A549 (cell line): ENCODE data around the gene MLH3. TPM values are rescaled to one million over a fixed set of nuclear protein-coding genes. Genes with fewer than 3 reads are reported as not detected.

Source experiments
- ATAC-seq, 2 experiments: fragments of 200-7000 bp in 1 of 2; fragments of >200 bp in 1 of 2; cut with Nextera tagmentation in 1 of 2; cut with Tn5 transposase in 1 of 2; 3 replicates each; pipeline versions ENCODE4 v1.8.0 to v1.9.1; 2018 to 2020; ENCODE audit warnings: mild to moderate bottlenecking in 1 of 2, moderate library complexity in 1 of 2
- CTCF ChIA-PET: fragments of 300-600 bp; sonication (Branson Sonifier 250); formaldehyde crosslinking; extraction: SDS; loops from one replicate; lab custom pipeline; 2021; ENCODE audit warnings: antibody characterized with exemption, inconsistent platforms; lab: Yijun Ruan, JAX
- POLR2A ChIA-PET: fragments of 350-600 bp; formaldehyde crosslinking; extraction: SDS; loops from one replicate; lab custom pipeline; 2021; ENCODE audit warnings: antibody characterized with exemption, inconsistent platforms; lab: Yijun Ruan, JAX
- DNase-seq, 2 experiments: peaks; one replicate each; pipeline versions ENCODE4 v3.0.0 to v3.0.0-alpha.2; 2011 to 2016; ENCODE audit warnings: low read depth in 1 of 2, low spot score in 1 of 2
- FAIRE-seq: peaks from 2 replicates; lab custom pipeline; 2011; peaks lifted over from hg19 to GRCh38; lab: Jason Lieb, UNC
- H3K27ac ChIP-seq, 2 experiments: fragments of >200 bp; sonication (Bioruptor Twin); formaldehyde crosslinking; 3 replicates each; pipeline ENCODE4 v1.5.1; 2016 to 2017
- H3K4me1 ChIP-seq: fragments of >200 bp; sonication (Bioruptor Twin); formaldehyde crosslinking; 3 replicates; pipeline ENCODE4 v1.6.1; 2016
- H3K4me2 ChIP-seq: fragments of >200 bp; sonication (Bioruptor Twin); formaldehyde crosslinking; 3 replicates; pipeline ENCODE4 v1.6.1; 2016
- H3K4me3 ChIP-seq: fragments of >200 bp; sonication (Bioruptor Twin); formaldehyde crosslinking; 3 replicates; pipeline ENCODE4 v1.5.1; 2016
- H3K9me3 ChIP-seq: fragments of >200 bp; sonication (Bioruptor Twin); formaldehyde crosslinking; 3 replicates; pipeline ENCODE4 v1.6.1; 2016
- CBX2 ChIP-seq: fragments of 200-600 bp; sonication (generic); IDR thresholded peaks from 2 replicates; pipeline ENCODE4 v1.6.1; 2016; ENCODE audit warnings: low read depth, mild to moderate bottlenecking, borderline replicate concordance
- CBX8 ChIP-seq: fragments of 200-600 bp; sonication (generic); IDR thresholded peaks from 2 replicates; pipeline ENCODE4 v1.6.1; 2016
- EHF ChIP-seq: fragments of 250-450 bp; sonication (Bioruptor Pico); IDR thresholded peaks from 2 replicates; pipeline ENCODE4 v1.5.0; 2020; ENCODE audit warnings: mild to moderate bottlenecking
- EP300 ChIP-seq, 2 experiments: fragments of >200 bp; sonication (Bioruptor Twin); formaldehyde crosslinking; IDR thresholded peaks; 2 replicates in 1 of 2; 3 replicates in 1 of 2; pipeline ENCODE4 v1.6.1; 2016 to 2017
- ESRRA ChIP-seq: fragments of 150-350 bp; IDR thresholded peaks from 2 replicates; pipeline ENCODE4 v1.6.1; 2014; ENCODE audit warnings: mild to moderate bottlenecking, low read length, borderline replicate concordance
- FOSB ChIP-seq: fragments of 250-450 bp; sonication (Bioruptor Pico); IDR thresholded peaks from 2 replicates; pipeline ENCODE4 v1.5.0; 2020; ENCODE audit warnings: mild to moderate bottlenecking, moderate library complexity
- FOSL2 ChIP-seq, 2 experiments: fragments of 450-650 bp in 1 of 2; fragments of >200 bp in 1 of 2; sonication (Bioruptor Twin) in 1 of 2; formaldehyde crosslinking; IDR thresholded peaks; 2 replicates each; pipeline versions ENCODE4 v1.5.0 to v1.6.1; 2016 to 2020; ENCODE audit warnings: mild to moderate bottlenecking in 1 of 2, moderate library complexity in 1 of 2
- GATA3 ChIP-seq: IDR thresholded peaks from 2 replicates; pipeline ENCODE4 v1.6.1; 2012; ENCODE audit warnings: borderline replicate concordance
- HOXA7 ChIP-seq: fragments of 250-450 bp; sonication (Bioruptor Pico); IDR thresholded peaks from 2 replicates; pipeline ENCODE4 v1.5.0; 2020; ENCODE audit warnings: mild to moderate bottlenecking, moderate library complexity
- KDM5A ChIP-seq: fragments of 200-600 bp; sonication (generic); IDR thresholded peaks from 2 replicates; pipeline ENCODE4 v1.6.1; 2016; ENCODE audit warnings: antibody characterized with exemption, mild to moderate bottlenecking
- MAZ ChIP-seq: fragments of 150-350 bp; IDR thresholded peaks from 2 replicates; pipeline ENCODE4 v1.6.1; 2014; ENCODE audit warnings: antibody characterized with exemption, low read depth, low read length, borderline replicate concordance
- MYC ChIP-seq: IDR thresholded peaks from 2 replicates; pipeline ENCODE4 v1.6.1; 2012; ENCODE audit warnings: mild to moderate bottlenecking, inconsistent platforms, low read length, improper control_type of control experiment, borderline replicate concordance
- NFE2L2 ChIP-seq: fragments of 150-350 bp; conservative IDR thresholded peaks from 2 replicates; pipeline ENCODE4 v1.6.1; 2014; ENCODE audit warnings: low read length
- NPAS2 ChIP-seq: fragments of 250-450 bp; sonication (Bioruptor Pico); IDR thresholded peaks from 2 replicates; pipeline ENCODE4 v1.8.0; 2022; ENCODE audit warnings: mild to moderate bottlenecking, moderate library complexity, borderline replicate concordance
- PHF8 ChIP-seq: fragments of 200-600 bp; sonication (generic); IDR thresholded peaks from 2 replicates; pipeline ENCODE4 v1.6.1; 2016; ENCODE audit warnings: low read depth, mild to moderate bottlenecking, antibody characterized with exemption, moderate library complexity, borderline replicate concordance
- POLR2A ChIP-seq: IDR thresholded peaks from 2 replicates; pipeline ENCODE4 v1.6.1; 2012; ENCODE audit warnings: mild to moderate bottlenecking, low read length
- RCOR1 ChIP-seq: fragments of 150-350 bp; IDR thresholded peaks from 2 replicates; pipeline ENCODE4 v1.6.1; 2014; ENCODE audit warnings: antibody characterized with exemption, low read length, low read depth
- RNF2 ChIP-seq: fragments of 200-600 bp; sonication (generic); IDR thresholded peaks from 2 replicates; pipeline ENCODE4 v1.6.1; 2016; ENCODE audit warnings: low read depth, mild to moderate bottlenecking, antibody characterized with exemption, moderate library complexity, borderline replicate concordance
- TP53 ChIP-seq: fragments of 250-450 bp; sonication (Bioruptor Pico); IDR thresholded peaks from 2 replicates; pipeline ENCODE4 v1.5.0; 2021; ENCODE audit warnings: mild to moderate bottlenecking, moderate library complexity
- ZSCAN20 ChIP-seq: fragments of 250-450 bp; sonication (Bioruptor Pico); IDR thresholded peaks from 2 replicates; pipeline ENCODE4 v1.8.0; 2022; ENCODE audit warnings: mild to moderate bottlenecking, moderate library complexity
- WGBS: methylation state at CpG from one replicate; pipeline ENCODE4 v1.1.6; 2017; ENCODE audit errors: missing lambda C conversion rate; 5-methylcytosine and 5-hydroxymethylcytosine counted together
- polyA plus RNA-seq, 4 experiments: library from polyadenylated mRNA; depleted of rRNA in 3 of 4; stranded (reverse); fragments of >200 nt; fragmentation: RNase III in 1 of 4; extraction: RNeasy Plus Mini Kit Qiagen cat#74134 plus additional on column Dnase treatment in 1 of 4; gene quantifications; 2 replicates in 3 of 4; 3 replicates in 1 of 4; pipeline ENCODE4 v1.2.3, GENCODE V29; 2011 to 2017
- TF ChIP-seq, protein P1 (sequence below): IDR thresholded peaks from 2 replicates; pipeline ENCODE4 v1.6.1; 2012
- TF ChIP-seq, protein P2 (sequence below): IDR thresholded peaks from 2 replicates; pipeline ENCODE4 v1.6.1; 2012
- TF ChIP-seq, protein P3 (sequence below): fragments of 150-350 bp; IDR thresholded peaks from 2 replicates; pipeline ENCODE4 v1.6.1; 2014; ENCODE audit warnings: low read depth, mild to moderate bottlenecking, low read length
- TF ChIP-seq, protein P4 (sequence below): fragments of >200 bp; sonication (Bioruptor Twin); formaldehyde crosslinking; IDR thresholded peaks from 3 replicates; pipeline ENCODE4 v1.5.1; 2016
- TF ChIP-seq, protein P5 (sequence below): fragments of 200-600 bp; sonication (generic); IDR thresholded peaks from 2 replicates; pipeline ENCODE4 v1.6.1; 2016; ENCODE audit warnings: antibody characterized with exemption, mild to moderate bottlenecking, moderate library complexity

MLH3 gene
- polyA plus RNA-seq, 2 of the 4 experiments (the other 2 are of a cell fraction): 15.2 to 32.3 TPM

DNA sequence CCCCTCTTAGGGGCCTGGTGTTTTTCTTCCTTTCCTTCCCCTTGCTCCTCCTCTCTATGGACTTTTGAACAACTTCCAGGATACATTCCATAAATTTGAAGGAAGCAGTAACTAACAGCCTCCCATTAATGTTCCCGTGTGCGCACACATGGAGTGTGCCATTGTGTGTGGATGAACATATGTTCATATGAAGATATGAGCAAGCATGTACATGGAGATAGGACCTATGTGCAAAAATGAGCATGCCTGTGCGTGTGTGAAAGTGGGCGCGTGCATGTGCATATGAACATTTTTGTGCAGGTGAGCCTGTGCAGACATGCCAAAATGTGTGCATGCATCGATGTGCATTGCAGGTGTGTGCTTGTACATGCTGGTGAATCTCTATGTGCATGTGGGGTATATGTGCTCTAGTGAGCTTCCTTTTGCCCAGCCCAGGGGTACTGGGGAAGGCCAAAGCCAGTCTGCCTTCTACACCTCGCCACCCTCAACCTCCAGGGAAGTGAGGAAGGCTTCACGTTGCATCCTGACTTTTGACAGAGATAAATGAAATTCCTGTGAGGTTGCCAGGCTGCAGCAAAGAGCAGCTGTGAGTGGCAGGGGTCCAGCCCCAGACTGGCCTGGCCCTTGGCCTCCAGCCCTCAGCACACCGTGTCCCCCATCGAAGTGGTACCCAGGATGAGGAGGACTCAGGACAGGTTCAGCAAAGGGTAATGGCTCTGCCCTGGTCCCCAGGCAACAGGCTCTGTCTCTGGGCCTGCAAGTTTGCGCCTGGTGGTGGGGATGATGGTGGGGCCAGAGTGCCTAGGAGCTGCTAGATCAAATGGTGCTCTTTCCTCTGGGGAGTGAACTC is 74.8 kb downstream of the MLH3 start:
- ATAC-seq (no peak), FAIRE-seq (no peak), DNase-seq (no peak)
- WGBS: 82% methylated on average over 9 of the region's 11 CpGs
- no peak overlapping the region for H3K4me2 ChIP-seq
- no peak for TF ChIP-seq EP300 (IDR thresholded peaks at IDR 0.05)
- TF ChIP-seq MYC: no peak
- no peak for TF ChIP-seq TP53 (CRISPR knock-in tag)
- TF ChIP-seq NPAS2 (CRISPR knock-in tag): no peak
- TF ChIP-seq, protein P1, sequence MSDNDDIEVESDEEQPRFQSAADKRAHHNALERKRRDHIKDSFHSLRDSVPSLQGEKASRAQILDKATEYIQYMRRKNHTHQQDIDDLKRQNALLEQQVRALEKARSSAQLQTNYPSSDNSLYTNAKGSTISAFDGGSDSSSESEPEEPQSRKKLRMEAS: no peak
- TF ChIP-seq, protein P2, sequence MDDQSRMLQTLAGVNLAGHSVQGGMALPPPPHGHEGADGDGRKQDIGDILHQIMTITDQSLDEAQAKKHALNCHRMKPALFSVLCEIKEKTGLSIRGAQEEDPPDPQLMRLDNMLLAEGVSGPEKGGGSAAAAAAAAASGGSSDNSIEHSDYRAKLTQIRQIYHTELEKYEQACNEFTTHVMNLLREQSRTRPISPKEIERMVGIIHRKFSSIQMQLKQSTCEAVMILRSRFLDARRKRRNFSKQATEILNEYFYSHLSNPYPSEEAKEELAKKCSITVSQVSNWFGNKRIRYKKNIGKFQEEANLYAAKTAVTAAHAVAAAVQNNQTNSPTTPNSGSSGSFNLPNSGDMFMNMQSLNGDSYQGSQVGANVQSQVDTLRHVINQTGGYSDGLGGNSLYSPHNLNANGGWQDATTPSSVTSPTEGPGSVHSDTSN: no peak
- TF ChIP-seq CBX8: no peak
- no peak for TF ChIP-seq RCOR1
- TF ChIP-seq PHF8: no peak
- TF ChIP-seq ESRRA: no peak
- TF ChIP-seq, protein P3, sequence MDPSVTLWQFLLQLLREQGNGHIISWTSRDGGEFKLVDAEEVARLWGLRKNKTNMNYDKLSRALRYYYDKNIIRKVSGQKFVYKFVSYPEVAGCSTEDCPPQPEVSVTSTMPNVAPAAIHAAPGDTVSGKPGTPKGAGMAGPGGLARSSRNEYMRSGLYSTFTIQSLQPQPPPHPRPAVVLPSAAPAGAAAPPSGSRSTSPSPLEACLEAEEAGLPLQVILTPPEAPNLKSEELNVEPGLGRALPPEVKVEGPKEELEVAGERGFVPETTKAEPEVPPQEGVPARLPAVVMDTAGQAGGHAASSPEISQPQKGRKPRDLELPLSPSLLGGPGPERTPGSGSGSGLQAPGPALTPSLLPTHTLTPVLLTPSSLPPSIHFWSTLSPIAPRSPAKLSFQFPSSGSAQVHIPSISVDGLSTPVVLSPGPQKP: no peak
- H3K4me1 ChIP-seq: no peaks in the 10 kb centered on the region
- no peak overlapping the region for H3K4me3 ChIP-seq
- POLR2A ChIA-PET: no interaction called here
- H3K27ac ChIP-seq: no peak overlapping the region
- H3K9me3 ChIP-seq: no peaks in the 10 kb centered on the region
- CTCF ChIA-PET: interaction anchor here (0.8 to 1.3 kb wide), 3 partner anchors 9 to 112 kb away, joined by 3 to 4 read pairs (median 3); no protein-coding TSS in a partner anchor

DNA sequence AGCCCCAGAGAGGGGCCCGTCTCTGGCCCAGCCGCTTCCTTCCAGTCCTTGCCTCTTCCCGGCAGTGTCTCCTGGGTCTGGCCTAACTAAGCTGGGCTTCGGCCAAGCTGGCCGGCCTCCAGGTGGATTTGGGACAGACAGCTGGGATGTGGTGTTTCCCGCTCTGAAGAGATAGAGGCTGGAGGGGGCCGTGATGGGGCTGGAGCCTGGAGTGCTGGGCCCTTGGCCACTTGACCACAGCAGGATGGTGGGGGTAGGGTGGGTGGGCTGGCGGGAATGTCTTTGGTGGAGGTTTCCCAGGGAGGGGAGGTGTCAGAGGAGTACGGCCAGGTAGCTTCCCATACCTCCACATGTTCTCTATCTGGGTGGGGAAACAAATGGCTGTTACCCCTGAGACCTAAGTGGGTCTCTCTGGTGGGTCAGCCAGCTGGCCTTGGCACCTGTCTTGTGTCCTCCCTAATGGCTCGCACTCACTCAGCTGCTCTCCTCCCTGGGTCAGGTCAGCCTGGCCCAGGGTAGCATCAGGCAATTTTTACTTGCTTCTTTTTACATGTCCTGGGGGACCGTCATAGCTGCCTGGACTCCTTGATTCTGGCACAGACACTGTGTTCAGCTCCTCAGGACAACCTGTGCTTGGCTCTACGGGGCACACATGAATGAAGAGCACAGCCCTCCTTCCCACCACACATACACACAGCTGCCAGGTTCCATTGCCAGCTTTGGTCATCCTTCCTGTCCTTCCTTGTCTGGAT is 76.0 kb downstream of the MLH3 start:
- CTCF ChIA-PET: interaction anchor here (0.9 to 2.9 kb wide), 5 partner anchors 10 to 113 kb away, joined by 3 to 10 read pairs (median 3); no protein-coding TSS in a partner anchor
- H3K27ac ChIP-seq: no peak overlapping the region
- H3K4me3 ChIP-seq: no peak overlapping the region
- DNase-seq (no peak), ATAC-seq (no peak), FAIRE-seq (no peak)
- WGBS: 85% methylated on average over 6 of the region's 12 CpGs
- POLR2A ChIA-PET: no interaction called here
- no peaks in the 10 kb centered on the region for H3K4me1 ChIP-seq
- TF ChIP-seq NPAS2 (CRISPR knock-in tag): no peak
- no peak for TF ChIP-seq NFE2L2
- no peak for TF ChIP-seq FOSL2 (IDR thresholded peaks at IDR 0.05)
- no peak for TF ChIP-seq FOSL2 (CRISPR knock-in tag; IDR thresholded peaks at IDR 0.05)
- TF ChIP-seq CBX8: no peak
- no peak for TF ChIP-seq EHF (CRISPR knock-in tag)
- no peak for TF ChIP-seq ESRRA
- no peak for TF ChIP-seq POLR2A
- TF ChIP-seq FOSB (CRISPR knock-in tag): no peak
- TF ChIP-seq KDM5A: no peak
- no peak for TF ChIP-seq HOXA7 (CRISPR knock-in tag)
- no peak for TF ChIP-seq ZSCAN20 (CRISPR knock-in tag)
- no peak for TF ChIP-seq PHF8
- TF ChIP-seq, protein P1: no peak
- TF ChIP-seq GATA3: no peak
- TF ChIP-seq CBX2: no peak
- TF ChIP-seq MAZ: no peak
- no peak for TF ChIP-seq RNF2
- TF ChIP-seq TP53 (CRISPR knock-in tag): no peak
- TF ChIP-seq, protein P4, sequence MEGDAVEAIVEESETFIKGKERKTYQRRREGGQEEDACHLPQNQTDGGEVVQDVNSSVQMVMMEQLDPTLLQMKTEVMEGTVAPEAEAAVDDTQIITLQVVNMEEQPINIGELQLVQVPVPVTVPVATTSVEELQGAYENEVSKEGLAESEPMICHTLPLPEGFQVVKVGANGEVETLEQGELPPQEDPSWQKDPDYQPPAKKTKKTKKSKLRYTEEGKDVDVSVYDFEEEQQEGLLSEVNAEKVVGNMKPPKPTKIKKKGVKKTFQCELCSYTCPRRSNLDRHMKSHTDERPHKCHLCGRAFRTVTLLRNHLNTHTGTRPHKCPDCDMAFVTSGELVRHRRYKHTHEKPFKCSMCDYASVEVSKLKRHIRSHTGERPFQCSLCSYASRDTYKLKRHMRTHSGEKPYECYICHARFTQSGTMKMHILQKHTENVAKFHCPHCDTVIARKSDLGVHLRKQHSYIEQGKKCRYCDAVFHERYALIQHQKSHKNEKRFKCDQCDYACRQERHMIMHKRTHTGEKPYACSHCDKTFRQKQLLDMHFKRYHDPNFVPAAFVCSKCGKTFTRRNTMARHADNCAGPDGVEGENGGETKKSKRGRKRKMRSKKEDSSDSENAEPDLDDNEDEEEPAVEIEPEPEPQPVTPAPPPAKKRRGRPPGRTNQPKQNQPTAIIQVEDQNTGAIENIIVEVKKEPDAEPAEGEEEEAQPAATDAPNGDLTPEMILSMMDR: no peak
- TF ChIP-seq, protein P5, sequence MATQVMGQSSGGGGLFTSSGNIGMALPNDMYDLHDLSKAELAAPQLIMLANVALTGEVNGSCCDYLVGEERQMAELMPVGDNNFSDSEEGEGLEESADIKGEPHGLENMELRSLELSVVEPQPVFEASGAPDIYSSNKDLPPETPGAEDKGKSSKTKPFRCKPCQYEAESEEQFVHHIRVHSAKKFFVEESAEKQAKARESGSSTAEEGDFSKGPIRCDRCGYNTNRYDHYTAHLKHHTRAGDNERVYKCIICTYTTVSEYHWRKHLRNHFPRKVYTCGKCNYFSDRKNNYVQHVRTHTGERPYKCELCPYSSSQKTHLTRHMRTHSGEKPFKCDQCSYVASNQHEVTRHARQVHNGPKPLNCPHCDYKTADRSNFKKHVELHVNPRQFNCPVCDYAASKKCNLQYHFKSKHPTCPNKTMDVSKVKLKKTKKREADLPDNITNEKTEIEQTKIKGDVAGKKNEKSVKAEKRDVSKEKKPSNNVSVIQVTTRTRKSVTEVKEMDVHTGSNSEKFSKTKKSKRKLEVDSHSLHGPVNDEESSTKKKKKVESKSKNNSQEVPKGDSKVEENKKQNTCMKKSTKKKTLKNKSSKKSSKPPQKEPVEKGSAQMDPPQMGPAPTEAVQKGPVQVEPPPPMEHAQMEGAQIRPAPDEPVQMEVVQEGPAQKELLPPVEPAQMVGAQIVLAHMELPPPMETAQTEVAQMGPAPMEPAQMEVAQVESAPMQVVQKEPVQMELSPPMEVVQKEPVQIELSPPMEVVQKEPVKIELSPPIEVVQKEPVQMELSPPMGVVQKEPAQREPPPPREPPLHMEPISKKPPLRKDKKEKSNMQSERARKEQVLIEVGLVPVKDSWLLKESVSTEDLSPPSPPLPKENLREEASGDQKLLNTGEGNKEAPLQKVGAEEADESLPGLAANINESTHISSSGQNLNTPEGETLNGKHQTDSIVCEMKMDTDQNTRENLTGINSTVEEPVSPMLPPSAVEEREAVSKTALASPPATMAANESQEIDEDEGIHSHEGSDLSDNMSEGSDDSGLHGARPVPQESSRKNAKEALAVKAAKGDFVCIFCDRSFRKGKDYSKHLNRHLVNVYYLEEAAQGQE: no peak
- H3K9me3 ChIP-seq: no peaks in the 10 kb centered on the region
- no peak overlapping the region for H3K4me2 ChIP-seq
